ENCODE measurements around the gene HBD. TPM values are rescaled to one million over a fixed set of nuclear protein-coding genes. Genes with fewer than 3 reads are reported as not detected.

The HBD gene
- total RNA-seq, 1 donor from 2014 or later: not detected

DNA sequence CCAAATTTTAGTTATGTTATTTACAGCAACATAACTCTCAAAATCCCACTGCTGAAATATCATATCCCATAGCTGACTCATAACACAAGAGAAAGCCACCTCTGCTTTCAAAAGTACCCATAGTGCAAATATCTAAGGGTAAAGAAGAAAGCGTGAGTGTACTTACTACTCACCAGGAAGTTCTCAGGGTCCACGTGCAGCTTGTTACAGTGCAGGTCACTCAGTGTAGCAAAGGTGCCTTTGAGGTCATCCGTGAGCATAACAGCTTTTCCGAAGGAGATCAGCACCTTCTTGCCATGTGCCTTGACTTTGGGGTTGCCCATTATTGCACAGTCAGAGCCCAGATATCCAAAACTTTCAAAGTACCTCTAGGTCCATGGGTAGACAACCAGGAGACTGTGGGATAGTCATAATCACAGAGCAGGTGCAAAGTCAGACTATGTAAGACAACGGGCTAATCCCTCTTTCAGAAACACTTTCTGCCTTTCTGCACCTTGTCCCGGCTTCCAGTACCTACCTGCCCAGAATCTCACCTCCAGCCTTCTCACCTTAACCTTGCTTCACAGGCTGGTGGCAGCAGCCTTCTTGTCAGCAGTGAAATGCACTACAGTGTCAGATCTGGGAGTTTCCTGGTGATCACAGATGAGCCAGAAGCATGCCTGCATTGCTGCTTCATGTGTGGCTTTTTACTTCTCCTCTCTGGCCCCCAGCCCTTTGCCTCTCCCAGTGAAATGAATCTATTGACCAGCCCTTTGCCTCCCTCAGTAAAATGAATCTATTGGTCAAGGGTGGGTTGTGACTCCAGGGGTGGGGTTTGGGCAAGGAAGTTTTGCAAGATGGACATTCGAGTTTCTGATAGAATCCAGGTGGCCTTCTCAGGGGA is 8.9 kb upstream of the HBD start:
- Mint-ChIP-seq H3K27me3 (ENCODE audit: unreplicated experiment) (peaks cover 36% of the 10 kb centered on the region), H3K27ac (ENCODE audit: unreplicated experiment) (no peak overlapping the region), H3K4me1 (ENCODE audit: unreplicated experiment) (no peaks in the 10 kb centered on the region), H3K9me3 (ENCODE audit: unreplicated experiment) (no peaks in the 10 kb centered on the region), H3K36me3 (ENCODE audit: unreplicated experiment) (no peaks in the 10 kb centered on the region), H3K4me3 (ENCODE audit: unreplicated experiment) (no peak overlapping the region)
- no peak for TF ChIP-seq CTCF (IDR thresholded peaks at IDR 0.05)
- no peak for DNase-seq (ENCODE audit: extremely low spot score, unreplicated experiment)

GRCh38 chr11:5242208-5242607 is 7.9 kb upstream of the HBD start:
- H3K27me3 Mint-ChIP-seq (ENCODE audit: unreplicated experiment): peaks cover 40% of the 10 kb centered on the region
- H3K27ac Mint-ChIP-seq (ENCODE audit: unreplicated experiment): no peak overlapping the region
- DNase-seq (ENCODE audit: extremely low spot score, unreplicated experiment): no peak
- no peaks in the 10 kb centered on the region for H3K4me1 Mint-ChIP-seq (ENCODE audit: unreplicated experiment)
- H3K9me3 Mint-ChIP-seq (ENCODE audit: unreplicated experiment): no peaks in the 10 kb centered on the region
- no peak for TF ChIP-seq CTCF (IDR thresholded peaks at IDR 0.05)
- H3K4me3 Mint-ChIP-seq (ENCODE audit: unreplicated experiment): no peak overlapping the region
- H3K36me3 Mint-ChIP-seq (ENCODE audit: unreplicated experiment): no peaks in the 10 kb centered on the region

DNA sequence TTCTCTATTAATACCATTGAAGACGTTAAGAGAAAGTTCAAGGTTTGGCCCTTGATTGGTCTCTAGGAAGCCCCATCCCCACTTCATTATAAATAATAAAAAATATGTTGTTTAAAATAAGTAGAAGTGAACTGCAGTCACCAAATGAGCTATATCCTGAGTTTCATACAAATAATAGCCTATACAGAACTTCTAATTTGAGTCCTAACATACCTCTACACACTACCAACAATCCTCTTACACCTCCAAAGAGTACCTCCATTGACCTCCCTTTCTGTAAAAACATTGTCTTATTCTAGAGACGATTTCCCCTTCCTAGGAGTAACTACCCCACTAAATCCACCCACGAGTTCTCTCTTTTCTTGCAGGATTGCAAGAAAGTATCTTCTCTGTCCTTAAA is 7.2 kb upstream of the HBD start:
- no peak overlapping the region for H3K4me3 Mint-ChIP-seq (ENCODE audit: unreplicated experiment)
- no peaks in the 10 kb centered on the region for H3K36me3 Mint-ChIP-seq (ENCODE audit: unreplicated experiment)
- no peak for DNase-seq (ENCODE audit: extremely low spot score, unreplicated experiment)
- TF ChIP-seq CTCF (IDR thresholded peaks at IDR 0.05): no peak
- H3K9me3 Mint-ChIP-seq (ENCODE audit: unreplicated experiment): no peaks in the 10 kb centered on the region
- H3K27ac Mint-ChIP-seq (ENCODE audit: unreplicated experiment): no peak overlapping the region
- H3K27me3 Mint-ChIP-seq (ENCODE audit: unreplicated experiment): peaks cover 44% of the 10 kb centered on the region
- H3K4me1 Mint-ChIP-seq (ENCODE audit: unreplicated experiment): no peaks in the 10 kb centered on the region

- no peaks in the 10 kb centered on the region for H3K9me3 Mint-ChIP-seq (ENCODE audit: unreplicated experiment)
- no peaks in the 10 kb centered on the region for H3K4me1 Mint-ChIP-seq (ENCODE audit: unreplicated experiment)
- TF ChIP-seq CTCF (IDR thresholded peaks at IDR 0.05): no peak
- no peak overlapping the region for H3K27ac Mint-ChIP-seq (ENCODE audit: unreplicated experiment)
- H3K4me3 Mint-ChIP-seq (ENCODE audit: unreplicated experiment): no peak overlapping the region
- no peak for DNase-seq (ENCODE audit: extremely low spot score, unreplicated experiment)
- H3K27me3 Mint-ChIP-seq (ENCODE audit: unreplicated experiment): peaks cover 48% of the 10 kb centered on the region
- H3K36me3 Mint-ChIP-seq (ENCODE audit: unreplicated experiment): no peaks in the 10 kb centered on the region
Observed at GRCh38 chr11:5240458-5240857, 6.2 kb upstream of the HBD start.

GRCh38 chr11:5240056-5240455 is 5.8 kb upstream of the HBD start:
- no peaks in the 10 kb centered on the region for H3K36me3 Mint-ChIP-seq (ENCODE audit: unreplicated experiment)
- TF ChIP-seq CTCF (IDR thresholded peaks at IDR 0.05): no peak

More at GRCh38 chr11:5240056-5240455, 5.8 kb upstream of the HBD start:
- Mint-ChIP-seq H3K9me3 (ENCODE audit: unreplicated experiment) (no peaks in the 10 kb centered on the region), H3K4me1 (ENCODE audit: unreplicated experiment) (no peaks in the 10 kb centered on the region), H3K4me3 (ENCODE audit: unreplicated experiment) (no peak overlapping the region), H3K27me3 (ENCODE audit: unreplicated experiment) (peaks cover 51% of the 10 kb centered on the region), H3K27ac (ENCODE audit: unreplicated experiment) (no peak overlapping the region)
- DNase-seq (ENCODE audit: extremely low spot score, unreplicated experiment): no peak

All from osteocyte (in vitro differentiated cells).